NCI-H82 treated with DMSO at 0.1 percent for 48 hours (cell line): ENCODE results near the gene PRG3.
A peak's percentile ranks its signal among the peaks of the same experiment; 100 is the strongest.

ENCODE experiments used
- DNase-seq: peaks from one replicate; lab custom pipeline; 2025; ENCODE audit not compliant: unreplicated experiment; lab: John Stamatoyannopoulos, UW

Gene PRG3, protein sequence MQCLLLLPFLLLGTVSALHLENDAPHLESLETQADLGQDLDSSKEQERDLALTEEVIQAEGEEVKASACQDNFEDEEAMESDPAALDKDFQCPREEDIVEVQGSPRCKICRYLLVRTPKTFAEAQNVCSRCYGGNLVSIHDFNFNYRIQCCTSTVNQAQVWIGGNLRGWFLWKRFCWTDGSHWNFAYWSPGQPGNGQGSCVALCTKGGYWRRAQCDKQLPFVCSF

DNA sequence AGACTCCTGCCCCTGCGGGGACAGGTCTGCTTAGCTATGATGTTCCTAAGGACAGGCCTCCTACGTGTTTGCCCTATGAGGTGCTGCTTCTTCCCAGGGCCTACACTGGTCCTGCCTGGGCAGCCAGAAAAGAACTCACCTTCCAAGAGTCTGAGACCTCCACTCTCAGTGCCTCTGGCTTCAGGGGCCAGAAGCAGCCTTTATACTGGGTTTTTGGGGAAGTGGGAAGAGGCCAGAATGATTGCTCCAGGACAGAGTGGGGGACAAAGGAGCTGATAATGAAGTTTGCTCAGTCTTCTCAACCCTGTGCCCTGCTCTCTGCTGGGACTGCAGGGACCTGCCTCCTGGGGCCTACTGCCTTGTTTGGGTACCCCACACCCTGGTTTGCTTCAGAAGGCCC is at the start of gene PRG3:
PRG3 (minus strand) TSS at position 176 of the 400 bp plus-strand sequence. CDS start 442 bp downstream, outside the sequence.
- DNase-seq, result no peak

DNA sequence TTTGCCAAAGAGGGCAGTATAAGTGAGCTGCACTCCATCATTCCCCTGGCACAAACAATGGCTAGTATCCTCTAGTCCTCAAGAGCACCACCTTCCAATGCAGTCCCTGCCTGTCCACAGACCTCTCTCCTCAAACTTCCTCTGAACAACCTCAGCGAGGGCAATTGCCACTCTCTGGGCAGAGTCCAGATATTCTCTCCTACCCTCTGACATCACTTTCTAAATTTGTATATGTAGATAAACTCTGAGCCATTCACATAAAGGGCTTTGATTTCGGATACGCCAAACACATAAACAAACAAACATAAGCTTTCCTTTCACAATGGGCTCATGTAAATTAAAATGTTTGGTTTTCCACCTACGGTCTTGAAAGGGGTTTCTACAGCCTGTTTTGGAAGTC is 49.0 kb upstream of the PRG3 start:
- no peak for DNase-seq

DNA sequence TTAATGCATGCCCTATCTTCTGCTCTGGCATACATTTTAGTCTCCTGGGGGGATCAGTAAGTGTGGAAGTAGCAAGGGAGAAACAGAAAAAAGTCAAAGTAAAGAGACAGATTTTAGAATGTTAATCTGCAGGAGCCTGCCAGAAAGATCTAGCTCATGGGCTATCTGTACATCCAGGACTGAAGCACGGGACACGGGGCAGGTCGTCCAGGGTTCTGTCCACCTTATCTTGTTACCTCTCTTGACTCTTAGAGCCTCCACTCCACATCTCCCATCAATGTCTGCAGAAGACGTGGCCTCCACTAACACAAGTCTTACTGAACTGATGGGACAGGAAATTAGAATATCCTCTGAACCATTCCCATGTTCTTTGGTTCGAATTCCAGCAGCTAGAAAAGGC is 47.7 kb upstream of the PRG3 start:
- DNase-seq, result no peak

DNA sequence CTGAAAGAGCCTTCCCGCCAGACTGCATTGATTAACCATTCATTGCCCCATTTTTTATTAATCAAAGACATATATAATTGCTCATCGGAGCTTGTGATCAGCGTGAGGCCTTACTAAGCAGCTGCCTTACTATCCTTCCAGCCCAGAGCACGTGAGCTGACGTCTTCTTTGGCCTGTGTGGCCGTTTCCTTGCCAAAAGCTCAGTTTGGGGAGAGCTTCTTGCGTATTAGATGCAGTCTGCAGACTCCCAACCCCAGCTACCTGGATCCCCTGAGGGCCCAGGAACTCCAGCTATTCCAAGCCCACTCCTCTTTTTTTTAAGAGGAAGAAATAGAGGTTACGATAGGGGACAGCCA is 46.8 kb upstream of the PRG3 start:
- no peak for DNase-seq

DNA sequence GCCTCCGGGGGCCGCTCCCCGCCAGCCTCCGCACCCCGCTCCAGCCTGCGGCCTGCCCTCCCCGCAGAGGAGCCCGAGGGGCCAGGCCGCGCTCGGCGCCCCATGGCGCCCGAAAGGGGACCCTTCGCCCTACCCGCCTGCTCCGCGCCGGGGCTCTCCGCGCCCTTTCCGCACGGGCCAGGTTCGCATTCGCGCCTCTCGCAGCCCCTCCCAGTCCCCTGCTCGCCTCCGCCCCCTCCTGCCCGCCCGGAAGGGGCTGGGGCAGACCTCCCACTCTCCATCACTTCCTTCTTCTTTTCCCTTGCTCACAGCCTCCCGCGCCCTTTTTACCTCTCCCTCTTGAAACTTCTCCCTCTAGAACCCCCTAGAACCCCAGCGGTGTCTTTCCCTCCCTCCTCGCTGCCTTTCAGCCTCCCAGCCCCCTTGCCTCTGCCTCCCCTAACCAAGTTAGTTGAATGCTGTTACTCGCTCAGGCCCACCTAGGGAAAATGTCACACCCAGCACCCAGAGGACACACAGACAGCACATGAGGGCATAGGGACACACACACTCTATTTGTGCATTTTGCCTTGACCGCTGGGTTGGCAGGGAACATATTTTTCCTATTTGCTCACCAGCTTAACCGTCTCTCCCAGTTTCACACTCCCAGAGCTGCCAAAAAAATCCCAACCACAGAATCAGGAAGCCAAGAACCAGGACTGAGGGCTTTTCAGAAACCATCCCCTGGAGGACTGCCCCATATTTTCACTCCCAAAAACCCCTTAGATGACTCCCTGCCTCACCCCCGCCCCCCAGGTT is 46.2 kb upstream of the PRG3 start, which contains the start of gene SLC43A3:
SLC43A3 (minus strand) TSS at position 193 of the 798 bp plus-strand sequence. CDS start 949 bp downstream, outside the sequence.
- peak; percentile 15 for DNase-seq

DNA sequence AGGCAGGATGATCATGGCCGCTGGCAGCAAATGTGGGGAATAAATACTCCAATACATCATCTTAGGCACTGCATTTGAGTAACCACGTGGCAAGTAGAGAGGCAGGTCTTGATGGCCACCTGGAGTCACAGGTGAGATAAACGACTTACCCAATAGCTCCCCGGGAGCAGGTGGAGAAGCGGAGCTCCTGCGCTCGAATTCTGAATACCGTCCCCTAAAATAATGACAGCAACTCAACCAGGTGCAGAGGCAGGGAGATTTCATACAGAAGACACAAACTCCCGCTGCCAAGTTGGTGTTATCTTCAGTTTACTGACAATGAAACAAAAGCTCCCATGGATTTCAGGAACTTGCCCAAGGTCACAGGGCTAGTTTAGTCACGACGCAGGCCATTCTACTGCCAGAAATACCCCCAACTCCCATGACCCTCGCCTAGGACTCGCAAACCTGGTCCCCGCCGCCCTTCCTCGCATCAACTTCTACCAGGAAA is 45.5 kb upstream of the PRG3 start:
- DNase-seq, result no peak

DNA sequence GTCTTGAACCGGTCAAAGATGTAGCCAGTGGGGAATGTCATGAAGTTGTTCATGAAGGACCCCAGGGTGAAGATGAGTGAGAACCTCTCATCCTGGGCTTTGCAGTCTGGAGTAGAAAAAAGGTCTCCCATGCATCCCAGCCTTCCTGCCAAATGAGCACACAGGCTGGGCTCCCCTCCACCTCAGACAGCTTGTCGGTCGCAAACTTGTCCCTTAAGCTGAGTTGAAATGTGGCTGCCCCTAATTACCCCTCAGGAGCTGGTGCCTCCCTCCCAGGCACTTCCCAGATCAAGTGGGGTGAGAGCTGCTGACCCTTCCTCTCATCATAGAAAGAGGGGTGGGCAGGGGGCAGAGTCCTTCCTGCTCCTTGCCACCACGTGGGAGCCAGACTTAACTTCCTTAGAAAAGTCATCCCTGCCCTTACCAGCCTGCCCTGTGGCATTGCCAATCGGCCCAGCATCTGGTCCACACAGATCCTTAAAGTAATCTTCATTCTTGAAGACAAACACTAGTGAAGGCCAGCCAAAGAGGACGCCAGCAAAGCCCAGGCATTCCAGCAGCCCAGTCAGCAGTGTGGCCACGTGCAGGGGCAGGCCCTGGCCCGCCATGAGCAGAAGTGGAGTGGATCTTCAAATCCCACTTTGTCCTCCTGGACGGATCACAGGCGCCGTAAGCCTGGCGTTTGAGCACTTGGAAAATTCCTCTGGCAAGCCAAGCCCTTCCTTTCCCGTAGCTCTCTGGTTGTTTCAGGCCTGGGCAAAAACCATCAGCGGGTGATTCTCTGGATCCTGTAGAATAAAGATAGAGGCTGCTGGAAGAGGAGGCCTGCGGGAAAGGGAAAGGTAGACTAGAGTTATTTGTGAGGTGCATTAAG is 44.9 kb upstream of the PRG3 start:
- DNase-seq, result no peak

DNA sequence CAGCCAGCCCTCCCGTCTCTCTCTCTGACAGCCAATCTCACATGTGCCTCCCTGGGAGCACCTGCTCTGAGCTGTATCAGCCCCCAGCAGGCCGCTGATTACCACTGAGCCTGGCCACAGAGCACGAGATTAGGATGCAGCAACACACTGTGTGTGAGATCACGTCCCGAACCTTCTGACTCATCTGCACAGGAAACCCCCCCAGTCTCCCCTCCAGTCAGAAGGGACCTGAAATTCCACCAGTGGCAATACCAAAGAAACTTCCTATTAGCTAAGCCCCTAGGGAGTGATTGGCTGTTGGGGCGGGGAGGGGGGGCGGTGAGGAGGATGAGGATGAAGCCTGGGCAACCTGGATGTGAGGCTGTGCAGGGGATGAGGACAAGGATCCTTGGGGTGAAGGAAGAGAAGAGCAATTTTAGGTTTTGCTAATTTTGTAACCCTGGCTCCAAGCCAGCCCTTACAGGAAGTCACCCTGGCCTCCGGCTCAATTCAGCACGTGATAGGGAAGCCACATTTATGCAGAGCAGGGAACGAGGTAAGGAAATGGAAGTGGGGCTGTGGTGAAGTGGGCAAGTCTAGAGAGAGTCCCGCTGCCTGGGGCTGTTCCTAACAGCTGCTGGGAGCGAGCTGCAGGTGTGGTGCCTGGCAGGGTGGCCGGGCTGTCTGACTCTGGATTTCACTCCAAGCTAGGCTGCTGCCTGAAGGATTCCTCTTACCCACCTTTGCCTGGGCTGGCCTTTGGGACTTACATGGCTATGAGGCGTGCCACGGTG is 44.0 kb upstream of the PRG3 start:
- DNase-seq, result no peak

DNA sequence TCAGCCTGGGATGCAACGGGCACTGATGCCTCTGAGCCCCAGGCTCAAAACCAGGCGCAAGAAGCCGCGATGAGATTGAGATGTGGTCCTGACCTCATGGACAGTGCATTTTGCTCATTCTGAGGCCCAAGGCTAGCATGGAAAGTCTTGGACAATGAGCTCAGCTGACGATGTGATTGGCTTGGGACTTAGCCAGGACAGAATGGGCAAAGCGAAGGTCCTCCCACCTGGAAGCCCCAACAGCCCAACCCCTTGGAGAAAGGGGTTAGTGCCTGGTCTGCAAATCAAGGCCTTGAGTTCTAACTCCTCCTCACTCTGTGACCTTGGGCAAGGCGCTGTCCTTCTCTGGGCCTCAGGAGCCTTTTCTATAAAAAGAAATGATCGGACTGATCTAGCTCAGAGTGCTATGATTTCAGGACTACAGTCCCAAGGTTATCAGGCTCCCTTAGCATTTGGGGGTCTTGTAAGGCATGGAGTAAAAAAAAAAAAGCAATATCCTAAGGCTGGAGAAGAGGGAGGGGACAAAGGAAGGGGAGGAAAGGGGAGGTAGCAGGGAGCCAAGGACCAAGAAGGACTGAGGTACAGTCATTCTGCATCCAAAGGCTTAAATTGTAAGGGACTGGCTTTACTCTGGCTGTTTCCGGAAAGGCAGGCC is 43.3 kb upstream of the PRG3 start:
- no peak for DNase-seq

DNA sequence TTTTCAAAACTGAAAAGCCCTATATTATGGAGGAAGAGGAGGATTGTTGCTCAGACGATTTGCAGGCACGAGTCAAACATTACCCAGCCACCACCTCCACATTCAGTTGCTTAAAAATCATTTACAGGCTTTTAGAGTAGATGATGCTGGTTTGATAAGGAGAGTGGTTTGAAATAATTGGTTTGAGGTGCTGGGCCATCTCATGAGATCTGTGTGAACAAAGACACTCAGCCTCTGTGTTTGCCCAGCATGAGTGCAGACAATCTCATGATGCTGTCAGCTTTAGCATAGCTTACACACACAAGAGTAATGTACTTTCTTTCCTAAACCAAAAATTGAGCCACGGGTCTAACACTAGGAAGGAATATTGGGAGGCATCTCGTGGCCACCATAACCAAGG is 41.7 kb upstream of the PRG3 start:
- no peak for DNase-seq

DNA sequence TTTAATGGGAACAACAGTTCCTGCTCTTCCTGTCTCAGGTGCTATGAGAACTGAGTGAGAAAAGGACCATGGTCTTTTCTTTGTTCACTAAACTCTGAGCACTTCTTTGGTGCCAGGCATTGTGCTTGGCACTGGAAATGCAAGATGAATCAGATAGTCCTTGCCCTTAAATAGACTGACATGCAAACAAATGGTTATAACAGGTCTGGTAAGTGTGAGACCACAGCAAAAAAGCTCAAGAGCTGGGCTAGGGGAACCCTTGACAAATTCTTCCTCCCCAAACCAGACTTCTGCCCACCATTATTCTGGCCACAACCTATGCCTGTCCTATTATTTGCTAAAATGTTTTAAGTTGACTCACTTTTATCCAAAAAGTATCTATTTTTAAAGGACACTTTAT is 40.9 kb upstream of the PRG3 start:
- no peak for DNase-seq

DNA sequence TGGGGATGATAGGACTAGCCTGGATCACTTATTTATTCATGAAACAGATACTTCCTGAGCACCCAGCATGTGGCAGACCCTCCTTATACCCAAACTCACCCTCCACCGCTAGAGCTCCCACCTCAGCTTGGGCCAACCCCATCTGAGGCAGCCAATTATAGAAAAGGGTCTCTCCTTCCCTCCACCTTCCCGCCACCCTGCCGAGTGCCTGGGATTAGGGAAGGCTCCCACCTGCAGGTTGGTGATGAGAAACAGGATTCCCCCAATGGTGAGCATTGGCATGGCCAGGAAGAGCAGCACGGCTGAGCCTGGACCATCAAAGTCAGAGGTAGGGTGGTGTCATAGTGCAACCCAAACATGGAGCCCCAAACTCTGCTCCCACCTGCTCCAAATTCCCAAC is 40.1 kb upstream of the PRG3 start:
- no peak for DNase-seq

DNA sequence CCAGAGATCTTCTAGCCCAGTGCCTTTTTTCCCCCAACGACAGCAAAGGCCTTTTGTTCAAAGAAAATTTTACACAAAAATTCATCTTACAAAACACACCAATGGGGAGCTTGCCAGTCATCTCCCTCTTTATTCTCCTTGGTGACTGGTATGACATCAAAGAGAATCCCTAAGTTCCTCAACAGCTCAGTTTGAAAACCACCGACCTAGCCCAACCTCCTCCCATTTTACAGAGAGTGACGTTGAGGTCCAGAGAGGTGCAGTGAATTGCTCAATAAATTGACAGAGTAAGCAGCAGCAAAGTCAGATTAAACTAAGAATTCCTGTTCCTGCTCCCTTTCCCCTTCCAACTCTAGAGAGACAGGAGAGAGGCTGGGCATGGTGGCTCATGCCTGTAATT is 38.2 kb upstream of the PRG3 start:
- no peak for DNase-seq

DNA sequence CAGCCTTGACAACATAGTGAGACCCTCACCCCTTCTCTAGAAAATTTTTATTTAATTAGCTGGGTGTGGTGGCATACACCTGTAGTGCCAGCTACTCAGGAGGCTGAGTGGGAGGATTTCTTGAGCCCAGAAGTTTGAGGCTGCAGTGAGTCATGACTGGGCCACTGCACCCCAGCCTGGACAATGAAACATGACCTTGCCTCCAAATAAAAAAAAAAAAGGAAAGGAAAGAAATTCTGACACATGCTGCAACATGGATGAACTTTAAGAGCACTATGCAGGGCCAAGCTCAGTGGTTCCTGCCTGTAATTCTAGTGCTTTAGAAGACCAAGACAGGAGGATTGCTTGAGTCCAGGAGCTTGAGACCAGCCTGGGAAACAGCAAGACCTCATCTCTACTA is 37.2 kb upstream of the PRG3 start:
- DNase-seq, result no peak

DNA sequence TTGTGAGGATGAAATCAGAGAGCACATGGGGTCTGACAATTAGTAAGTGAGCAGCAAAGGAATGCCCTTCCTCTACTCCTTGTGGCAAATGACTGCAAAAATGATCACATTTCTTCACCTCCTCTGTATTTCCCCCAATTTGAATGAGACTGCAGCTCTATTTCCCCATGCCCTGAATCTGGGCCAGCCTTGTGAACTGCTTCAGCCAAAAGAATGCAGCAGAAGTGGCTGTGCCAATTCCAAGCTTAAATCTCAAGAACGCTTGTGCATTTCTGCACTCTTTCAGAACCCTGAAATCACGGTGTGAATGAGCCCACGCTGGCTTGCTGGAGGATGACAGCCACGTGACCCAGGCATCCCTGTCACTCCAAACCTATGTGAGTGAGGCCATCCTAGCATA is 36.1 kb upstream of the PRG3 start:
- DNase-seq, result no peak

DNA sequence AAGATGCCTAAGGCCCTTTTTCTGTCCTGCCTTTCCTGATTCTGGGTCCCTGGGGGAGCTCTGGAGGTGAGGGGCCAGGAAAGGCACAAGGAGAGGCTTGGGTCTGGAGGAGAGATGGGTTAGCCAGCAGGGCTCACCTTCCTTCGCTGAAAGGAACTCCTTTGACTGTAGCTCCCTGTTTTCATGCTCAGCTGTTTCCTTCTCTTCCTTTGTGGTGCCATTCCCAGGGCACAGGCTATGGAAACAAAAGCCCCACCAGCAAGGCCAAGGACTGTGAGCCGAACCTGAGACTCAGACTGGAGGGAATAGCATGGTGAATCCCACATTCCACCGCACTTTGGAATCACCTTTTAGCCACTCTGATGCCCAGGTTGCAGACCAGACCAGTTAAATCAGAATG is 35.5 kb upstream of the PRG3 start:
- no peak for DNase-seq

DNA sequence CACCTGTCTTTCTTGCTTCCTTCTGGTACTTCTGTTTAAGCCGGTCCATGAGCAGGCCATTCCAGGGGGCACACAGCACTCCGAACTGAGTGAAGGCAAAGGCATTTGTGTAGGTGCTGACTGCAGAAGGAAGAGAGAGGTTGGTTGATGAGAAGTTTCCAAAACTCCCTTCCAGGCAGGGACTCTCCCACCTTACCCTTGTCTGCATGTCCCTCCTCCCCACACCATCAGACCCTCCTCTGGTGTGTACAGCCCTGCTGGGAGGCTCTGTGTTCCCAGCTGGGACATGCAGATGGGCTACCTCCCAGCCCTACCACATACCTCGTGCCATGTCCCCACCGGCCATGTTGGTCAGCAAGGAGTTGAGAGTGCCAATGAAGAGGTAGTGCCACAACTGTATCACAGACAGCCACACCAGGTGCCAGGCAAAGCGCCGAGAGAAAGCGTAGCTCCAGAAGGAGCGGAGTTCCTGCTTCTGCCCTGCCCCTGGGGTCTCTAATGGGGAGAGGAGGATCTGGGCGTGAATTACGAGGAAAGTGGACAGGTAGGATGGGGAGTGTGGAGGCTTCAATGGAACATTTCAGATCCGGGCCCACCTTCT is 33.8 kb upstream of the PRG3 start:
- no peak for DNase-seq

DNA sequence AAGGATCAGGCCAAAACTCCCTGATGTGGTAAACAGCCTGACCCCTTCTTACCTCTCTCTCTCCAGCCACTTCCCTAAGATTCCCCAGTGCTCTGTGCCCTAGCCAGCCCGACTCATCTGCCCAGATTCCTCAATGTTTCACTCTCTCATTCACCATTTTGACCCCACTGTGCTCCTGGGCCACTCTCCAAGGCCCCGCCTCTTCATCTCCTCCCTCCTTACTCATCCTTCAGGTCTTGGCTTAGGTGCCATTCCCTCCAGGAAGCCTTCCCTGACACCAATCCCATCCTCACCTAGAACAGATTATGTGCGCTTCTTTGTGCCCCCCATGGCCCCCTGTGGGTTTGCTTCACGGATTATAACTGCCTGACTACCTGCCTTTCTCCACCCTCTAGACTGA is 32.7 kb upstream of the PRG3 start:
- no peak for DNase-seq

DNA sequence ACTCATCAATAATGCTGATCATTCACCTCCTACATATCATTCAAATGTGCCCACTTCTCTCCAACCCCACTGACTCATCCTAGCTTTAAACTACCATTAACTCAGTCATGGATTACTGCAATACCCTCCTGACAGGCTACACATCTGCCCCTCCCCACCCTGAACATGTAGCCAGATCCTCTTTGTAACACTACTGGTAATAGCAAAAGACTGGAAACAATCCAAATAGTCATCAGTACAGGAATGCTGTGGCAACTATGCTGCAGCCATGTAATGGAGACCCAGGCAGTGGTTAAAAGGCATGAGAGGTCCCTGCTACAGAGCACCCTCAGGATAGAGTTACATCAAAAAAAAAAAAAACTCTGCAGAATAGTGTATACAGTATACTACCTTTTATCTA is 29.3 kb upstream of the PRG3 start:
- DNase-seq, result no peak
